Measurements from ENCODE around the gene ACAD9.

The ACAD9 gene

DNA sequence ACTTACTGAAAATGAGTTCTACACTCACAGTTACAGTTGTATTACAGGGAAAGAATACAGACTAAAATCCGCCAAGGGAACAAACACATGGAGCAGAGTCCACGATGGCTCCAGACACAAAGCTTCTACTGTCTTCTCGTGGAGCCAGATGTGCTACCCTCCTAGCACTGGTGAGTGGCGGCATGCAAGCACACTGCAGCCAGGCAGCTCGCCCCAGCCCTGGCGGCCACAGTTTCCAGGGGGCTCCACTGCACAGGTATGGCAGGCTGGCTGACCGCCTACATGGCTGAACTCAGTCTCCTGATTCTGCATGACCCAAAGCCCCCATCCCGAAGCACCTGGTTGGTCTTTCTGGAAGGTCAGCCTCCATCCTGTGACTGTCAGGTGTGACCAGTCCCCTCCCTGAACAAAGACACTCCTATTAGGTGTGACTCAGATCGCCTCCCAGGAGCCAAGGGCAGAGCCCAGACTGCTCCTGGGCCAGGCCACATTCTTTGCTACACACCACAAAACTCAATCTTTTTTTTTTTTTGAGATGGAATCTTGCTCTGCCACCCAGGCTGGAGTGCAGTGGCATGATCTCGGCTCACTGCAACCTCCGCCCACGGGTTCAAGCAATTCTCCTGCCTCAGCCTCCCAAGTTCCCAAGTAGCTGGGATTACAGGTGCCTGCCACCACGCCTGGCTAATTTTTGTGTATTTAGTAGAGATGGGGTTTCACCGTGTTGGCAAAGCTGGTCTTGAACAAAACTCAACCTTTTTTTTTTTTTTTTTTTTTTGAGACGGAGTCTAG lies 62.9 kb downstream of the ACAD9 start:
- no peak for DNase-seq

DNA sequence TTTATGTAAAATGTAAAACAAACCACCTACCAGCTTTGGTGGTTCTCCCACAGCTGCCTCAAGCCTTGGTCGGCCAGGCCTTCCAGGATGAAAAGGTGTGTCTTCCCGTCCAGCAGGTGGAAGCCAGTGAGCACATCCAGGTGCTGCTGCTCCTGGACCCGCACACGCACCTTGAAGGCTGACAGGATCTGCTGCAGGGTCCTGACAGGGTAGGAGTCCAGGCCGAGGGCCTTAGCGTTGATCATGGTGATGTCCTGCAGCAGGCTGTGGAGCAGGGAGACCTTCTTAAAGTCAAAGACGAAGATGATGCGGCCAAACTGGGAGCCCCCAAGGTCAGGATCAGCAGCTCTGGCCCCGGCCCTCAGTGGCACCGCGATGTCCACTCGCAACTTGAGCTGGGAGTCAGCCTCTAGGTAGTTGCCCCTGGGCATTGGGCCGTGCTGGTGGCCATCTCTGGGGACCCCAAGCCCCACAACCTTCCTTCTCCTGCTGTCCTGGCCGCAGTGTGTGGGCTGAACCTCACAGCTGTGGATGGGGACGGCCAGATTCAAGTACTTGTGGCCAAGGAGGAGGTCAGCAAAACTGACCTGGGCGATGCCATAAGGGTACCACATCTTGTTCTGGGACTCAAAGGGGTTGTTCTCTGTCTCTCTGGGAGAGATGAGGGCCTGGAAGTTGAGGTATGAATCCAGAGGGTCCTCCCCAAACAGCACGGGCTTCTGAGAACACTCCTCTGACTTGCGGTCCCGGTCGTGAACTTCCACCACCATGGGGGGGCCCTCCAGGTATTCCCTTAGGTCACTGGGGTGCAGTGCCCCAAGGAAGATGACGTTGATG lies 65.8 kb downstream of the ACAD9 start:
- DNase-seq = no peak

DNA sequence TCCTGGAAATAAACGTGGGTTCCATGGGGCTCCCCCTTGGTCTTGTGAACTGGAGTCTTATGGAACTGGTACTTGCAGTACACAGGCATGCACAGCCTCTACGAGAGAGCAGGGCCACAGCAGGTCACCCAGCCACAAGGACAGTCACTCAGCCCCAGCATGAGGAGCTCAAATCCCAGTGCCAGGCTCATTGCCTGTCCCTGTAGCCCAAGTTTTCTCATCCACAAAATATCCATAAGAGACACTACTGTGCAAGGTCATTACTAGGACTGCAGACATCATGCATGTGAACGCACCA lies 66.4 kb downstream of the ACAD9 start:
- DNase-seq = no peak

DNA sequence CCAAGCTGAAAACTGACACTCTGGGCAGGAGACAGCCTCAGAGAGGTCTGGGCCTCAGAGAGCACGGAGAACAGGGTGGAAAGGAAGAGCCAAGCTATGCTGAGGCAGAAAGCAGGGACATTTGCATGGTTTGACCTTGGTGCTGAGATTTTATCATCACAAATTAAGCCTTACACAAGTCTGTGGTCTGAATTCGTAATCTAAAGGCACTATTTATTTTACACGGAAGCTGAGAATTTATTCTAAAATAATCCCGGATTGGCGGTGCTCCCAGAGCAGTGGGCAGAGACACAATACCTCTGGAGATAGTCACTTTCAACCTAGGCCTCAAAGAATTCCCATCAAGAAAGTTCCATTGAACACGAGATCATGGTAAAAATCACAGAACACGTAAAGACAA lies 67.0 kb downstream of the ACAD9 start:
- DNase-seq = no peak

DNA sequence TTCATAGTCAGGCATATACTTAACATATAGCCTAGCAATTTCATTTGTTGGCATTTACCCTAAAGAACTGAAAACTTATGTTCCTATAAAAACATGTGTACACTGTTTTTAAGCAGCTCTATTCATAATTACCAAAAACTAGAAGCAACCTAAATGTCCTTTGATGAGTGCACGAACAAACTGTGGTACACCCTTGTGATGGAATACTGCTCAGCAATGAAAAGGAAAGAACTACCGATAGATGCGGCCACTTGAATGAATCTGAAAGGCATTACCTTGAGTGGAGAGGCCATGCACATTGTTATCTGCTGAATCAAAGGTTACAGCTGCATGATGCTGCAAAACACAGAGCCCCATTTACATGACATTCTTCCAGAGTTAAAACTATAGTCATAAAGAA lies 69.7 kb downstream of the ACAD9 start:
- DNase-seq = no peak

DNA sequence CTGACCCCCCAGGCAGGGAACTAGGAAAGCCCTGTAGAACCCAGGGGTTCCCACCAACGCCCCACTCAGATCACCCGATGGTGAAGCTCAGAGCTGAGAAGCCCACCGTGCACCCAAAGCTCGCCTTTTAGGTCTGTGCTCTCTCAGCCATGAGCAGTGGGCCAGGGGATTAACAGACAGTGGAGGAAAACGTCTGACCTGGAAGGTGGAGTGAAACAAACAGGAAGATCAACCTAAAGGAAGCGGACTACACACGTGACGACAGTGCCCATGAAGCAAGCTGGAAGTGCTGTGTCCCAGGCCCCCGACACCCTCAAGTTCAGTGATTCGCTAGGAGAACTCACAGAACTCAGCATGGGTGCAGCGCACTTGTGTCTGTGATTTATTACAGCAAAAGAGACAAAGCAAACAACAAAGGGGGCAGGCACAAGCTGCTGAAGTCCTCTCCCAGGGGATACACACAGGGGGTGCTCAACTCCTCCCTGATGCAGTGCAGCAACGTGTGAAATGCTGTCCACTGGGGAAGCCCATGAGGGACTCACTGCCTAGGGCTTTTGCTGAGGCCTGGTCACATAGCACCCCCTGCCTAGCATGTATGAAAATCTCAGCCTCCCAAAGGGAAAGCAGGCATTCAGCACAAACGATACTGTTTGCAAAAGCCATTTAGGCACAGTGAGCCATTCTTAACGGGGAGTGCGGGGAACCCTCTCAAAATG lies 71.0 kb downstream of the ACAD9 start:
- peak; percentile 6 for DNase-seq

DNA sequence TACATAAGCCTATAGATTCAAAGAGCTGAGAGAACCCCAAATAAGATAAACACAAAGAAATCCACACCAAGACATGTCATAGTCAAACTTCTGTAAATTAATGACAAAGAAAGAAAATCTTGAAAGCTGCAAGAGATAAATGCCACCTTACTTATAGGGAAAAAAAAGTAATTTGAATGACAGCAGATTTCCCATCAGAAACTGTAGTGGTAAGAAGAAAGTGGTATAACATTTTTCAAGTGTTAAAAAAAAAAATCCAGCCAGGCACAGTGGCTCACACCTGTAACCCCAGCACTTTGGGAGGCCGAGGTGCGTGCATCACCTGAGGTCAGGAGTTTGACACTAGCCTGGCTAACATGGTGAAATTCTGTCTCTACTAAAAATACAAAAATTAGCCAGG lies 77.0 kb downstream of the ACAD9 start:
- DNase-seq = no peak

Data from NK-92 treated with Interleukin-12 subunit alpha and Interleukin-12 subunit beta, amount 100 ng/mL, for 24 hours (cell line).